ENCODE results near the gene CCDC192.

Gene CCDC192

DNA sequence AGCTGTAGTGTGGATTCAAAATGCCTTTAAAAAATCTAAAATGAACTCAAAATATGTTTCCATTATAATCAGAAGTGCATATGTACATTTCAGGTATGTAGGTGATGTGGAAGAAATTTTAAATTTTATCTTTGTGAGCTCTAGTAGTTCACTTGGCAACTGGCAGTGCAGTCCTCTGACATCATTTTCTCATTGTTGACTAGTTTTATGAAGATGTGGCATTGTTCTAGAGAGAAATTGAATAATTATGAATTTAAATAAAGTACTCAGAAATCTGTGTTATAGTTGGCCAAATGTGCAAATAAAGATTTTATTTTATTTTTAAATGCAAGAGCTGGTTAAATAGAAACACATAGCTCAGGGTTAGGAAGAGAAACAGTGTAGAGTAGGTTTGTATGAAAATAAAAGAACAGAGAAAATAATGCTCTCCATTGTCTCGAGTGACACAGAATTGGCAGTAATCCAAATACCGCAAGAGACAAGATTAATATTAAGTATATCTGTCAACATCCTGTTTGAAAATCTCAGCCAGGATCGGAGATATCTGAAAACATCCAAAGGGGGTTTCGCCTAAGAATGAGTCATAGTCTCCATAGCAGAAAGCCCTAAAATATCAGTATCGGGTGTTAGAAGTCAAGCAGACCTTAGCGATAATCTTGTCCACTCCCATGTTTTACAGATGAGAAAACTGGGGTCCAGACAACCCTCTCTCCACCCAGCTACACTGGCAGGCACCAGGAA lies 189.4 kb downstream of the CCDC192 start:
- peak; percentile 86 for DNase-seq

DNA sequence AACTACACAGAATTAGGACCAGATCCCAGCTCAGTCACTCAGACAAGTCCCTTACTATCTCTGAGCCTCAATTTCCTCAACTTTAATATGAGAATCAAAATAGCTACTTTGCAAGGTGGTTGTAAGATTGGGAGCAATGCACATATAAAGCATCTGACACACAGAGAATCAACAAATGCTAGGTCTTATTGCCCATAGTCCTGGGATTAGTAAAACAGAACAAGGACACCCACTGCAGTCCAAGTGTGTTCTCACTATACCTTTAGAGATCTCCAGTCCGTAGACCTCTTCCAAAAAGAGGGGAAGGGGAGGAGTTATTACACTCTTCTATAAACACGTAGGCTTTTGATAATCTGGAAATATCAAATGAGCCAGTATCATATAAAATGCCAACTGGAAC lies 190.0 kb downstream of the CCDC192 start:
- DNase-seq = no peak

DNA sequence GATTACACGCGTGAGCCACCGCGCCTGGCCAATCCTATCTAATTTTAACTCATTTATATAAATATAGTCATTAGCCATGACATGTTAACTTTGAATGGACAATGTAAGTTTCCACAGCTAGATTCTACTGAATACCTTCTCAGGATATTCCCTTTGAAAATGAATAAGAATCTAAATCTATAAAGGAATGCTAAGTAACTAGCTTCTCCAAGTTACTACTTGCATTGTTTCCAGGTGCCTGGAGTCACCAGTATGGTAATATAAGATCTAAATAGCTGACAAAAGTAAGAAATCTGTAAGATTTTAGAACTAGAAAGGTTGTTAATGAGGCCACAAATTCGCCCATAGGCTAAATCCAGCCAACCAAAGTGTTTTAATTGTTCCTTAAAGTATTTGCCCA lies 191.3 kb downstream of the CCDC192 start:
- no peak for DNase-seq

DNA sequence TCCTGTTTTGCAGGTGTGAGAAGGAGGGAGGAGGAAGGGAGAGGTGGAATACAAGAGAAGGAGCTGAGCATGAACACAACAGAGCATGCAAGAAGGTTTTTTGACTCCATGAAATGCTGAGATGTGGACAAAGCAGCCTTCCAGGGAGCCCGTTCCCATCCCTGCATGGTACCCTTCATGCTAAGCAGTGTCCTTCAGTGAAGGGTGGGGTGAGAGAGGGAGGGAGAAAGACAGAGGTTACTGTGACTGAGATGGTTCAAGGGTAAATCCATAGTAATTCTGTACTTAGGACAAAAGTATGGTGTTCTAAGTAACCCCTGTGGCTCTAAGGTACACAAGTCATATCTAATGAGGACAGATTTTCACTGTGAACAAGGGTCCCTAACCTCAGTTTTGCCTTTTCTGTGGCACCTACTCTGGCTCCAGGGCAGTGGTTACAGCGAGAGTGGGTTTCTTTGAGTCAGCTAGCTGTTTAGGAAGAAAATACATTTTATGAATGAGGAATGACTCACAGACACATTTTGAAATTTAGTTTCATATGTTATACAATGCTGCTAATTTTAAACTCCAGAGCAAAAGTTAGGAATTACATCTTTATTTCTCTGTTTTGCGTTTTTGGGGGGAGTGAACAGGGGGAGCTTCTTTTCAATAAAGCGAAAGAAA lies 195.5 kb downstream of the CCDC192 start:
- DNase-seq = peak; percentile 36

DNA sequence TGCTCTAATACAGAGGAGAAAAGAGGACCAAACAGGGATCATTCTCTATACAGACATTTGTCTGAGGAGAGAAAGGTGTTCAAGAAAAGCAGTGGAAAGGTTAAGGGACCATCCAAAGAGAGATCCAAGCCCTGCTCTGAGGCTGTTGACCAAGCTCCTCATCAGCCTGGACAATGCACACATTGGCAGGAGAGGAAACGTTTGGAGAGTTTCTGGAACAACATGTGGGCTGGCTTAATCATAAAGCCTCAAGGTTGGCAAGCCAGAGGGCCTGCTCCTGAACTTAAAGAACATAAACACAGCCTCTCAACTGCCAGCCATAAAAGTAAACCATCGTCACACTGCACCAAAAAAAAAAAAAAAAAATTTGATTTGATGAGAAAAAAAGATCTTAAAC lies 196.0 kb downstream of the CCDC192 start:
- DNase-seq = no peak

DNA sequence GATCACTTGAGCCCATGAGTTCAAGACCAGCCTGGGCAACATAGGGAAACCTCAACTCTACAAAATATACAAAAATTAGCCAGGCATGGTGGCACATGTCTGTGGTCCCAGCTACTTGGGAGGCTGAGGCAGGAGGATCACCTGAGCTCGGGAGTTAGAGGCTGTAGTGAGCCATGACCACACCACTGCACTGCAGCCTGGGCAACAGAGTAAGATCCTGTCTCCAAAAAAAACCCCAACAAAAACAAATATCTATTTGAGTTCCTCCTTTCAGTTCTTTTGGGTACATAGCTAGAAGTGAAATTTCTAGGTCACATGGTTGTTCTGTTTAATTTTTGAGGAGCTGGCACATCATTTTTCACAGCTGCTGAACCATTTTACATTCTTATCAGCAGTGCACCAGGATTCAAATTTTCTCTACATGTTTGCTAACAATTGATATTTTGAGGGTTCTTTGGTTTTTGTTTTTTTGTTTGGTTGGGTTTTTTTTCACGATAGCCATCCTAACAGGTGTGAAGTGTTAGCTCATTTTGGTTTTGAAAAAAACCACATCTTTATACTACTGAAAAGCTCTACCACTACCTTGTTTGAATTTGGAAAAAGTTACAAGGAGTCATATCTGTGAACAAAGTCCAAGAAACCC lies 203.5 kb downstream of the CCDC192 start:
- no peak for DNase-seq

DNA sequence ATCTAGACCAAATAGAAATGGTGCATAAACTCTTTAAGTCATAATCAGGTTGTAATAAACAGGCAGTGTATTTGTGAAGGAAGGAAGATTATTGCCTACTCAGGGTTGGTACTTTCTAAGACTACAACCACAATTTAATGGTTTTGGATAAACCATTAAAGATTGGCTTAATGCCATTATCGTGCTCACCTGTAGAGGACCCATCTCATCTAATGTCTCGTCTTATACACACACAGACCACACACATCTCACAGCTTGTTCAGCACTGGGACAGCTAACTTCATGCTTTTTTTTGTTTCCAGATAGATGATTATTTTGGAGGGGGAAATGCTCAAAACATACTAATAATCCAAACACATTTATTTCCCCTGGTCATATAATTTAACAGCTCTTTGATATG lies 204.7 kb downstream of the CCDC192 start:
- no peak for DNase-seq

DNA sequence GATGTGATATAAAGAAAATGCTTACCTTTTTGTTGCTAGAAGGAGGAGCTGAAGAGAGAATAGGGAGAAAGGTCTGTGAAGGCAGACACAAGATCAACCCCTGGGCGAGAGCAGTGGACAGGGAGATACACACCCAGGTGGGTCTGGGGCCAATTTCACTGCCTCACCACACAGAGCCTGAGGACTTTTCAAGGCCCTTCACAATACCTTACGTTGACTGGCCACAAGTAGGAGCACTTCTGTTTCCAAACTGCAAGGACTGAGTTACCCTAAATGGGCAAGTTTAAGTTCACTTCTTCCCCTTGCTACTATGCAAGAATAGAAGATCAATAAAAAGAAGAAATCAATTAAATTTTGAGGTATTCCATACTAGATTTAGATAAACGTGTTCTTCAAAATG lies 205.9 kb downstream of the CCDC192 start:
- DNase-seq = peak; percentile 35

DNA sequence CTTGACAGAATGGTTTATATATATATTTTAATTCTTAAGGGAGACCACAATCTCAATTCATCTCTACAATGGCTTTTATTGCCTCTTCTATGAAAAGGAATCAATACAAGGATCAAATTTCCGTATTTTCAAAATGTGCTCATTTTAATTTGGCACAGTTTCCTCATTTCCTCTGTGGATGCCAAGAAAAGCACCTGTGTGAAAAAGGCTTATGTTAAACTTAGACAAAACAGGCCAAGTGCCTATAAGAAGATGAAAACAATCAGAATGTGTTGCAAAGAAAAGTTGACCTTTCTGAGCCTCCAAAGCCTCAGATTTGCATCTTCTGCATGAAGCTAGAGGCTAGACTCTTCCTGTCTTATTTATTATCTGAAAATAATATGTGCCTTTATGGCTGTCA lies 206.6 kb downstream of the CCDC192 start:
- DNase-seq = no peak

DNA sequence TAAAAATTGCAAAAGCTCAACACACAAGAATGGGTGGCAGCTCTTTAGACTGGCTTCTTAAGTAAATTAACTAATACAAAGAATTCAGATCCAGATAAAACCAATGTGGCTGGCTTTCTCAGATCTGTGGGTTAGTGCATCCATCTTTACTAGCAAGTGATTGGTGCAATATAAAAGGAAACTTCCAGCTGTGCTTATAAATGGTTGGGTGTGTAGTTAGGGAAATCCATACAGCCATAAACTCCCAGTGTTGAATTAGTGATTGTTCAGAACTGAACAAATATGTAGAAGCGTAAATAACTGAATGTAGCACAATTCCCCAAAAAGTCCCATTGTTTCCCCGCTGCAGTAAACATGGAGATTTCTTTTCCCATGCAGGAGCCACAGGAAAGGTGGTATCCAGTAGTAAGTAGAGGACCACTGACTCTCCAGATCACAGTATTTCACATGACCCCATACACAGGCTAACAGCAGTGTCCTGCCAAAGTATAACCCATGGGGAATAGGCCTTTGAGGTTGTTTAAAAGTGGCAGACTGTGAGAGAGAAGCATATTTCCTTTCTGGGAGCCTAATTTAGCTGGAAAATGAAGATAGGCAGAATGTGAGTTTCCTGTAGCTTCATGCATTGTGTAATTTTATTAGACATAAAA lies 207.2 kb downstream of the CCDC192 start:
- DNase-seq = no peak

DNA sequence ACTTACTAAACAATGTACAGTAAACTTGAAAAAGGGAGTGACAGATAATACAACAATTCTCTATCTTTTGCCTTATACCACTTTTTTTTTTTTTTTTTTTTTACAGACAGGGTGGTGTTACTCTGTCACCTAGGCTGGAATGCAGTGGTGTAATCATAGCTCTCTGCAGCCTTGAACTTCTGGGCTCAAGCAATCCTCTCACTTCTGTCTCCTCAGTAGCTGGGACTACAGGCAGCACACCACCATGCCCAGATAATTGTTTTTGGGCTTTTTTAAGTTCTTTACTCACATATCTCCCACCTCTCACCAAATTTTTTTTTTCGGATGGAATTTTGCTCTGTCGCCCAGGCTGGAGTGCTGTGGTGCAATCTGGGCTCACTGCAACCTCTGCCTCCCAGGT lies 208.4 kb downstream of the CCDC192 start:
- no peak for DNase-seq

DNA sequence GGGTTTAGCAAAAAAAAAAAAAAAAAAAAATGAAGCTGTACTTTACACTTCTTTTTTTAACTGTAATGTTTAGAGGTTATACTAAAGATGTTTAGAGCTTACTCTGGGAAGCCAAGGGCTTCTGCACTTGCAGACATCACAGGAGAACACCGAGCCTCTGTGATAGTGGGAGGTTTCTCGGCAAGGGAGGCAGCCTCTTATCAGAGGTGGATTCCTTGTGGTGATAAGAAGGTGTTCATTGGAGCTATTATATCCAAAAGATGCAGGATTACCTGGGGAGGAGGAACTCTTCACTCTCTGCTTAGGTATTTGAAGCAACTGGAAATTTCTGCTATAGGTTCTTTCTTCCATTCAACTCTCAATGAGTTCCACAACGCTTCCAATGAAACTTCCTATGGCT lies 209.2 kb downstream of the CCDC192 start:
- no peak for DNase-seq

DNA sequence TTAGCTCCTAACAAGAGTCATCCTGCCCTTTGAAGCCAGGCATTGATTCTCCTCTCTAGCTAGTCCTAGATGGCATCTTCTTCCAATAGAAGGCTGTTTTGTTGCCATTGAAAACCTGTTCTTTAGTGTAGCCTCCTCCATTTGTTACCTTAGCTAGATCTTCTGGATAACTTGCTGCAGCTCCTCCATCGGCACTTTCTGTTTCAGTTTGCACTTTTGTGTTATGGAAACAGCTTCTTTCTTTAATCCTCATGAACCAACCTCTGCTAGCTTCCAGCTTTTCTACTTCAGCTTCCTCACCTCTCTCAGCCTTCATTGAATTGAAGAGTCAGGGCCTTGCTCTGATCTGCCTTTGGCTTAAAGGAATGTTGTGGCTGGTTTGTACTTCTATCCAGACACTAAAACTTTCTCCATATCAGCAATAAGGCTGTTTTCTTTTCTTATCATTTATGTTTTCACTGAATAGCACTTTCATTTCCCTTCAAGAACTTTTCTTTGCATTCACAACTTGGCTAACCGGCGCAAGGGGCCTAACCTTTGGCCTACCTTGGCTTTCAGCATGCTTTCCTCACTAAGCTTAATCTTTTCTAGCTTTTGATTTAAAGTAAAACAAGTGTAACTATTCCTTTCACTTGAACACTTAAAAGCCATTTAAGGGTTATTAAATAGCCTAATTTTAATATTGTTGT lies 213.8 kb downstream of the CCDC192 start:
- DNase-seq = no peak

DNA sequence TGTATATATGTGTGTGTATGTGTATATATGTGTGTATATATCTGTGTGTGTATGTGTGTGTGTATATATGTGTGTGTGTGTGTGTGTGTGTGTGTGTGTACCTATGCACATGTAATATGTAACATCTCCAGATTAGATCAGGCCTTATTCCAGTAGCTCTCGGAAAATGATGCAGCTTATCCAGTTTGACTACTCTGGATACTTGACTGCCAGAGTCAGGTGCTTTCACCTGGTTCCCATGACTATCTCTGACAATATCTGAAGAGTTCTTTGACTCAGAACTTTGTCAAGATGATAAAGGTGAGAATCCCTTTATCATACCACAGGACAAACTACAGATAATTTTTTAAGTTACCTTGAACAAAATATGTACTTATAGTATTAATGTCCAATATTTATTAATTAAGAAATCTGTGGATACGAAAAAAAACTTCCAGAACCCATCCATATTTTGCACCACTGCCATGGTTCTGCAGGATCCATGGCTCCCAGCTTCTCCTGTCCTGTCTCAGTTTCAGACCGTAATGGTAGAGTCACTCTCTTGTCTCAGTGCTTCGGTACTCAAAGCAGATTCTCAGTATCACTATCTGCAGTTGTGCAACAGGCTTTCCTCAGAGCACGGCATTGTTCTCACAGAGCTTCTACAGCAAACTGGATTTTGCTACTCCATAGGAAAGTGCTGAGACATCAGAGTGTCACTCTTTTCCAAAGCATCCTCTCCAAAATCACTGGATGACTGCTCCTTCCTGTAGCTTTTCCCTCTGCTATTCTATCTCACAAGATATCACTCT lies 216.0 kb downstream of the CCDC192 start:
- DNase-seq = no peak

DNA sequence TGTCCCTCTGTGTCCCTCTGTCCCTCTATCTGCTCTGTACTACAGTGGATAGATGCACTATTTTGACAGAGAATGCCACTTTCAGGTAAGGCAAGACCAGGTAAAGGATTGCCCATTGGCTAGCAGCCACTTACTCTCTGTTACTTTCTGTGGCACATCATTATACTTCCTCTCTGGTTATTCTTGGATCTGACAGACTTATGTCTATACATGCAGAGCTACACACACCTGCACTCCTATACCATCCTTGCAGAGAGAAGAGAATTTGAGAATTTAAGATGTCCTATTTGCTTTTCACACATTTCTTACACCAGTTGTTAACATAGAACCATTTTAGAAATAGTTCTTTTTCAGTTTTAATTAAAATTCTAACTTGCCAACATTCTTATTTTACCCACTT lies 216.6 kb downstream of the CCDC192 start:
- no peak for DNase-seq

DNA sequence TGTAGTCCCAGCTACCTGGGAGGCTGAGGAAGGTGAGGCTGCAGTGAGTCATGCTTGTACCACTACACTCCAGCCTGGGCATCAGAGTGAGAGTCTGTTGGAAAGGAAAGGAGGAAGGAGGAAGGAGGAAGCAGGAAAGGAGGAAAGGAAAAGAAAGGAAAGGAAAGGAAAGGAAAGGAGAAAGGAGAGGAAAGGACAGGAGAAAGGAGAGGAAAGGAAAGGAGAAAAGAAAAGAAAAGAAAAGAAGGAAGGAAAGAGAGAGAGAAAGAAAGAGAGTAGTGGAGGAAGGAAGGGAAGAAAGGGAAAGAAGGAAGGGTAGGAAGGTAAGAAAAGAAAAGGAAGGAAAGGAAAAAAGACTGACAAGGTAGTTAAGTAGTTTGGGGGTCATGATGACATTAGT lies 217.7 kb downstream of the CCDC192 start:
- no peak for DNase-seq

DNA sequence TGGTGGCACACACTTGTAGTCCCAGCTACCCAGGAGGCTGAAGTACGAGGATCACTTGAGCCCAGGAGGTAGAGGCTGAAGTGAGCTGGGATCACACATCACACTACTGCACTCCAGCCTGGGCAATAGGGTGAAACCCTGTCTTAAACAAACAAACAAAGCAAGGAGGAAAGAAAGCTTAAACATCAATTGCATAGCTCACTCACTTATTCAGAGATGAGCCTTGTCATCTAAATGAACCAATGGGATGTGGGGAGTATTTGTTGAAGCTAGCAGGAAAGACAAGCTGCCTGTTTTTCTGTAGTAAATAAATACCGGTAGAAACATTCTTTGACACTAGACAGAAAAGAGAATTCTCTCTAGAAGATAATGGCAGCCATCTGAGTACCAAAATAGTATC lies 219.4 kb downstream of the CCDC192 start:
- no peak for DNase-seq

DNA sequence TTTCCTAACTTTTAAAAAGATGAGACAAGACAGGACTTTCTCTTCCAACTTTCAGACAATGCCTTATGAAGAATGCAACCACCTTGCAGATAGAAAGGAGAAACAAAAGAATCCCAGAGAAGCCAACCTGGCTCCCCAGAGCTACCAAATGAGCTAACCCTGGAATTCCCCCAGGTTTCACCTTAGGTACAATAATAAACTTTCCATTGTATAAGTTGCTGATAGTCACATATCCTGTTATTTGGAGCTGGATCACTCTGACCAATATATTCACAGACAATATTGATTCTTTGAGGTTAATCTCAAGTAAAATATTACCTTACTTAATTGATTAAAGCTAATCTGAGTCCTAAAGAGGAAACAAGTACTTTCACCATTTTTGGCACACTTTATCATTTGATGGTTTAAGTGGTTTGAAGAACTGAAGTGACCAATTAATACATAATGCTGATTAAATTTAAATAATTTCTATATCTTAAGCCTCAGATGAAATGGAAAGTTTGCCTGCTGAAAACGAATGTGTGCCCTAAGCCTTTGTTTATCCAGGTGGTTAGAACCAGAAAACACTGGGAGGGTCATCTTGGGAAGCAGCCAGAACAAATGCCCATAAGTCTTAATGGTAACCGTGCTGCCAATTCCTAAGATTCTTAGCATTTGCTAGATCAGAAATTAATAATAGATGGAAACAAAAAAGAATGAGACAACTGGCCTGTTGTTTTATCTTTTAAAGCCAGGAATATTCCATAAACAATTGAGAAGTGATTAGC lies 220.8 kb downstream of the CCDC192 start:
- DNase-seq = no peak

DNA sequence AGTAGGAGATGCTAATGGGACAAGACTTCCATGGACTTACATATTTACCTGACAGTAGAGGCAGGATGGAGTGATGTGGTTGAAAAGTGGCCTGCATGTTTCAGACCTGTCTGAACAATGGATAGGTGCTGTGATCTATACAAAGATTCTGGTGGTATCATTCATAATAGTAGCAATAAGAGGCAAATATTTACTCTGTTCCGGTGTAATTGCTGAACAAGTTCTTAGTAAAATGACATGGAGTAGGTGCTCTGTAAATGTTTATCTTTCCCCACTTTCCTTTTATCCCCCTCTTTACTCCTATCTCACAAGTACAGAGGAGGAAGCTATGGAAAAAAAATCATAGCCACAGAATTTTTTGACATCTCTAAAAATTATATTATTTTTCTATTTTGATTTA lies 221.4 kb downstream of the CCDC192 start:
- DNase-seq = no peak

DNA sequence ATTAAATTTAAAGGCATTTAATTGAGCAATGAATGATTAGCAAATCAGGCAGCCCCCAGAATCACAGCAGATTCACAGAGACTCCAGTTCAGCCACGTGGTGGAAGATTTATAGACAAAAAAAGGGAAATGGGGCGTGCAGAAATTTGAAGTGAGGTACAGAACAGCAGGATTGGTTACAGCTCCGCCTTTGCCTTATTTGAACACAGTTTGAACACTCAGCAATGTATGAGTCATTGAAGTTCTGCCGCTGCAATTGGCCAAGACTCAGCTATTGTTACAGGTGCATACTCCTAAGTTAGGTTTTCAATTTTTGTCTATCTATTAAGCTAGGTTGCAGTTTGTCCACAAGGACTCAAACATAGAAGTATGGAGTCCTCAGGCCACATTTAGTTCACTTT lies 222.7 kb downstream of the CCDC192 start:
- DNase-seq = no peak

DNA sequence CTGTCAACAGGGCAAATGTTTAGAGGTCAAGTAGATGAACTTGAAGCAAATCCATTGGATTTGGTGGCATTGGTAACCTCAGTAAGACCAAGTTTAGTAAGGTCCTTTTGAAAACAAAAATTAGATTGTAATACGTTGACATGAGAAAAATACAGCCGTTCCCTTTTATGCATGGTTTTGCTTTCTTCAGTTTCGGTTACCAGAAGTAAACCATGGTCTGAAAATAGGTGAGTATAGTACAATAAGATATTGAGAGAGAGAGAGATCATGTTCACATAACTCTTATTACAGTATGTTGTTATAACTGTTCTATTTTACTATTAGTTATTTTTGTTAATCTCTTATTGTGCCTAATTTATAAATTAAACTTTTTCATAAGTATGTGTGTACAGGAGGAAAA lies 223.8 kb downstream of the CCDC192 start:
- DNase-seq = no peak

DNA sequence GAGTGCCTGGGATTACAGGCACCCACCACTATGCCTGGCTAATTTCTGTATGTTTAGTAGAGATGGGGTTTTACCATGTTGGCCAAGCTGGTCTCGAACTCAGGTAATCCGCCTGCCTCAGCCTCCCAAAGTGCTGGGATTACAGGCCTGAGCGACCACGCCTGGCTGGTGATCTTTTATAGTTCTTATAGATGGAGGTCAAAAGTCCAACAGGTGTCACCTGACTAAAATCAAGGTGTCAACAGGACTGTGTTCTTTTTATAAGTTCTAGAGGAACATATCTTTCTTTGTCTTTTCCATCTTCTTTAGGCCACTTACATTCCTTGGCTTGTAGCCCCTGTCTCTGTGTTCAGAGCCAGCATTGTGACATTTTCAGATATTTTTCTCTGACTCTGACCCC lies 224.9 kb downstream of the CCDC192 start:
- no peak for DNase-seq

Data from fibroblast of skin of right biceps (primary cell).